NCI-H446 (cell line): ENCODE measurements around the gene KRT33B.
"Not testable (repeated sequence)": the region's sequence is repeated elsewhere in the genome, so short reads cannot be mapped to it uniquely, and the experiment has no call there.

Experiments
- DNase-seq, 2 experiments: peaks; one replicate each; lab custom pipeline; 2025; lab: John Stamatoyannopoulos, UW

KRT33B gene

GRCh38 chr17:41346421-41346820 is 23.2 kb downstream of the KRT33B start:
- not testable (repeated sequence) for DNase-seq

- DNase-seq, result no peak
Measured at GRCh38 chr17:41345992-41346391, 23.6 kb downstream of the KRT33B start.

- DNase-seq, result no peak
Measured at GRCh38 chr17:41343029-41343428, 26.6 kb downstream of the KRT33B start.

GRCh38 chr17:41340934-41341861 is 28.4 kb downstream of the KRT33B start:
- no peak for DNase-seq

- DNase-seq, result no peak
Measured at GRCh38 chr17:41340494-41340893, 29.1 kb downstream of the KRT33B start.

- DNase-seq, result no peak
Measured at GRCh38 chr17:41339571-41340172, 29.9 kb downstream of the KRT33B start.

GRCh38 chr17:41338961-41339485 is 30.6 kb downstream of the KRT33B start:
- DNase-seq, result no peak

- no peak for DNase-seq
Measured at GRCh38 chr17:41335747-41336146, 33.9 kb downstream of the KRT33B start.

GRCh38 chr17:41334385-41335305 is 35.0 kb downstream of the KRT33B start:
- no peak for DNase-seq

GRCh38 chr17:41333836-41334235 is 35.8 kb downstream of the KRT33B start:
- DNase-seq, result no peak

GRCh38 chr17:41333098-41333497 is 36.5 kb downstream of the KRT33B start:
- DNase-seq, result no peak

- no peak for DNase-seq
Measured at GRCh38 chr17:41332239-41332638, 37.4 kb downstream of the KRT33B start.

GRCh38 chr17:41331606-41332005 is 38.0 kb downstream of the KRT33B start:
- no peak for DNase-seq

- DNase-seq, result no peak
Measured at GRCh38 chr17:41329279-41329948, 40.2 kb downstream of the KRT33B start.

- DNase-seq, result no peak
Measured at GRCh38 chr17:41328207-41328606, 41.4 kb downstream of the KRT33B start.

- no peak for DNase-seq
Measured at GRCh38 chr17:41327411-41328120, 42.0 kb downstream of the KRT33B start.

- DNase-seq, result no peak
Measured at GRCh38 chr17:41326173-41327145, 43.2 kb downstream of the KRT33B start.

GRCh38 chr17:41325611-41326010 is 44.0 kb downstream of the KRT33B start:
- no peak for DNase-seq

- DNase-seq, result no peak
Measured at GRCh38 chr17:41325126-41325525, 44.5 kb downstream of the KRT33B start.
